Common myeloid progenitor, CD34-positive (primary cell): ENCODE measurements around the gene ADCY10.

Experiments
- CTCF ChIA-PET: fragments of 350-600 bp; sonication (Branson Sonifier 250); formaldehyde crosslinking; loops from one replicate; lab custom pipeline; 2021; ENCODE audit warnings: antibody characterized with exemption; lab: Charles Lee
- POLR2A ChIA-PET: fragments of 350-600 bp; sonication (Branson Sonifier 250); formaldehyde crosslinking; loops from one replicate; lab custom pipeline; 2021; ENCODE audit warnings: antibody characterized with exemption; lab: Charles Lee
- DNase-seq, 3 donors: peaks; one replicate each; pipeline versions ENCODE4 v3.0.0 to v3.0.0-alpha.2; 2013
- H3K27ac ChIP-seq, 2 experiments: 1 replicate in 1 of 2; 2 replicates in 1 of 2; pipeline ENCODE4 v1.7.0; 2013; ENCODE audit warnings: inconsistent platforms in 2 of 2, low read length in 2 of 2, mild to moderate bottlenecking in 2 of 2, low read depth in 1 of 2, moderate library complexity in 1 of 2; ENCODE audit not compliant: severe bottlenecking in 2 of 2, insufficient read depth in 1 of 2, poor library complexity in 1 of 2
- H3K27me3 ChIP-seq, 5 experiments: replicated peaks in 2 of 5; 1 replicate in 3 of 5; 2 replicates in 2 of 5; pipeline versions ENCODE4 v1.6.1 to v1.7.0; 2013; ENCODE audit warnings: low read length in 4 of 5, mild to moderate bottlenecking in 2 of 5, moderate library complexity in 2 of 5, inconsistent platforms in 1 of 5; ENCODE audit not compliant: insufficient read depth in 5 of 5, control insufficient read depth in 4 of 5
- H3K36me3 ChIP-seq, 4 experiments: 1 replicate in 2 of 4; 2 replicates in 2 of 4; pipeline versions ENCODE4 v1.6.1 to v1.7.0; 2013; ENCODE audit warnings: low read length in 3 of 4, control low read depth in 1 of 4, mild to moderate bottlenecking in 1 of 4; ENCODE audit not compliant: control insufficient read depth in 4 of 4, insufficient read depth in 4 of 4
- H3K4me1 ChIP-seq, 4 experiments: 1 replicate in 3 of 4; 2 replicates in 1 of 4; pipeline versions ENCODE4 v1.6.1 to v1.7.1; 2013; ENCODE audit warnings: low read length in 3 of 4, mild to moderate bottlenecking in 3 of 4, control low read depth in 1 of 4, inconsistent platforms in 1 of 4, moderate library complexity in 1 of 4; ENCODE audit not compliant: control insufficient read depth in 4 of 4, insufficient read depth in 4 of 4; ENCODE audit errors: control extremely low read depth in 1 of 4
- H3K4me3 ChIP-seq, 7 experiments: 1 replicate in 4 of 7; 2 replicates in 3 of 7; pipeline versions ENCODE4 v1.5.1 to v1.7.0; 2013; ENCODE audit warnings: mild to moderate bottlenecking in 7 of 7, low read length in 6 of 7, moderate library complexity in 6 of 7, inconsistent platforms in 2 of 7, low read depth in 2 of 7, control low read depth in 1 of 7; ENCODE audit not compliant: insufficient read depth in 4 of 7, control insufficient read depth in 1 of 7; ENCODE audit errors: extremely low read depth in 1 of 7
- H3K9me3 ChIP-seq, 5 experiments: 1 replicate in 4 of 5; 2 replicates in 1 of 5; pipeline versions ENCODE4 v1.6.1 to v1.7.1; 2013; ENCODE audit warnings: low read length in 4 of 5, mild to moderate bottlenecking in 2 of 5, inconsistent platforms in 1 of 5, low read depth in 1 of 5, moderate library complexity in 1 of 5; ENCODE audit not compliant: control insufficient read depth in 4 of 5, insufficient read depth in 2 of 5; ENCODE audit errors: control extremely low read depth in 1 of 5
- WGBS: methylation state at CpG from one replicate; pipeline ENCODE4 v1.1.5; 2013; ENCODE audit not compliant: insufficient coverage; 5-methylcytosine and 5-hydroxymethylcytosine counted together

ADCY10 gene

GRCh38 chr1:167781558-167781957 lies 132.4 kb downstream of the ADCY10 start:
- Histone ChIP-seq H3K36me3 (peaks cover 0 to 33% (median 9%) of the 10 kb centered on the region in 4 experiments), H3K4me3 (no peak overlapping the region), H3K27me3 (no peaks in the 10 kb centered on the region), H3K4me1 (peaks cover 0 to 3% (median 0%) of the 10 kb centered on the region in 4 experiments), H3K27ac (no peak overlapping the region), H3K9me3 (peaks cover 0 to 15% (median 0%) of the 10 kb centered on the region in 5 experiments)
- DNase-seq = no peak
- ChIA-PET POLR2A (no interaction called here), CTCF (no interaction called here)
- WGBS = no CpG with 5 or more reads among the region's 2 CpGs

- ChIA-PET CTCF (no interaction called here), POLR2A (no interaction called here)
Measured at GRCh38 chr1:167777269-167777650, 136.7 kb downstream of the ADCY10 start.

GRCh38 chr1:167776616-167777268 lies 137.2 kb downstream of the ADCY10 start:
- no peak overlapping the region for H3K27ac ChIP-seq
- H3K27me3 ChIP-seq = no peaks in the 10 kb centered on the region
- ChIA-PET CTCF (interaction anchor here (1.5 to 1.6 kb wide), 2 partner anchors 10 to 20 kb away, joined by 3 to 5 read pairs; no protein-coding TSS in a partner anchor), POLR2A (interaction anchor here (0.6 to 0.7 kb wide), 2 partner anchors 8 to 1628 kb away, joined by 3 read pairs; no protein-coding TSS in a partner anchor)
- peaks cover 0 to 12% (median 5%) of the 10 kb centered on the region in 4 experiments for H3K4me1 ChIP-seq
- peaks cover 0 to 47% (median 13%) of the 10 kb centered on the region in 4 experiments for H3K36me3 ChIP-seq
- WGBS = no CpG with 5 or more reads among the region's 1 CpG
- peaks cover 0 to 14% (median 0%) of the 10 kb centered on the region in 5 experiments for H3K9me3 ChIP-seq
- no peak for DNase-seq
- no peak overlapping the region for H3K4me3 ChIP-seq

More at GRCh38 chr1:167777269-167777650, 136.7 kb downstream of the ADCY10 start:
- H3K9me3 ChIP-seq = peaks cover 0 to 15% (median 0%) of the 10 kb centered on the region in 5 experiments
- H3K27ac ChIP-seq = no peak overlapping the region
- H3K27me3 ChIP-seq = no peaks in the 10 kb centered on the region
- peaks cover 0 to 43% (median 12%) of the 10 kb centered on the region in 4 experiments for H3K36me3 ChIP-seq
- no peak for DNase-seq
- no peak overlapping the region for H3K4me3 ChIP-seq
- peaks cover 0 to 12% (median 5%) of the 10 kb centered on the region in 4 experiments for H3K4me1 ChIP-seq
- WGBS = 79% methylated on average over 5 of the region's 5 CpGs

GRCh38 chr1:167776151-167776550 lies 137.8 kb downstream of the ADCY10 start:
- DNase-seq = no peak
- Histone ChIP-seq H3K27me3 (no peaks in the 10 kb centered on the region), H3K36me3 (peaks cover 0 to 48% (median 13%) of the 10 kb centered on the region in 4 experiments), H3K27ac (no peak overlapping the region), H3K4me3 (no peak overlapping the region), H3K4me1 (peaks cover 0 to 12% (median 5%) of the 10 kb centered on the region in 4 experiments), H3K9me3 (peaks cover 0 to 10% (median 0%) of the 10 kb centered on the region in 5 experiments)
- ChIA-PET CTCF (interaction anchor here (1.5 to 1.6 kb wide), 3 partner anchors 10 to 21 kb away, joined by 3 to 5 read pairs (median 4); no protein-coding TSS in a partner anchor), POLR2A (interaction anchor here (0.6 to 0.7 kb wide), 2 partner anchors 9 to 1628 kb away, joined by 3 read pairs; no protein-coding TSS in a partner anchor)
- WGBS = 86% methylated on average over 1 of the region's 1 CpG

GRCh38 chr1:167775178-167775577 lies 138.8 kb downstream of the ADCY10 start:
- H3K9me3 ChIP-seq = peaks cover 0 to 3% (median 0%) of the 10 kb centered on the region in 5 experiments
- no peak overlapping the region for H3K4me3 ChIP-seq
- no peaks in the 10 kb centered on the region for H3K27me3 ChIP-seq
- H3K4me1 ChIP-seq = peaks cover 0 to 12% (median 5%) of the 10 kb centered on the region in 4 experiments
- WGBS = no CpG with 5 or more reads among the region's 2 CpGs
- DNase-seq = no peak
- no peak overlapping the region for H3K27ac ChIP-seq
- ChIA-PET POLR2A (no interaction called here), CTCF (interaction anchor here (0.6 to 1.6 kb wide), 4 partner anchors 9 to 22 kb away, joined by 3 to 5 read pairs (median 4); no protein-coding TSS in a partner anchor)
- peaks cover 6 to 42% (median 17%) of the 10 kb centered on the region in 4 experiments for H3K36me3 ChIP-seq

- ChIA-PET POLR2A (no interaction called here), CTCF (interaction anchor here (0.6 to 1.6 kb wide), 2 partner anchors 16 to 19 kb away, joined by 3 to 4 read pairs; no protein-coding TSS in a partner anchor)
Measured at GRCh38 chr1:167774710-167775109, 139.2 kb downstream of the ADCY10 start.

GRCh38 chr1:167773516-167773915 lies 140.4 kb downstream of the ADCY10 start:
- H3K4me3 ChIP-seq = no peak overlapping the region
- peaks cover 9 to 47% (median 25%) of the 10 kb centered on the region in 4 experiments for H3K36me3 ChIP-seq
- DNase-seq = no peak
- no peaks in the 10 kb centered on the region for H3K27me3 ChIP-seq
- ChIA-PET CTCF (no interaction called here), POLR2A (no interaction called here)
- whole genome bisulfite sequencing = no CpG with 5 or more reads among the region's 2 CpGs
- no peak overlapping the region for H3K27ac ChIP-seq
- peaks cover 0 to 12% (median 5%) of the 10 kb centered on the region in 4 experiments for H3K4me1 ChIP-seq
- peaks cover 0 to 1% (median 0%) of the 10 kb centered on the region in 5 experiments for H3K9me3 ChIP-seq

More at GRCh38 chr1:167774710-167775109, 139.2 kb downstream of the ADCY10 start:
- Histone ChIP-seq H3K36me3 (peaks cover 9 to 42% (median 20%) of the 10 kb centered on the region in 4 experiments), H3K27ac (no peak overlapping the region), H3K4me3 (no peak overlapping the region), H3K27me3 (no peaks in the 10 kb centered on the region), H3K4me1 (peaks cover 0 to 12% (median 5%) of the 10 kb centered on the region in 4 experiments), H3K9me3 (peaks cover 0 to 2% (median 0%) of the 10 kb centered on the region in 5 experiments)
- no peak for DNase-seq
